ENCODE measurements around the gene SERPINA6.
"Not testable (repeated sequence)": the region's sequence is repeated elsewhere in the genome, so short reads cannot be mapped to it uniquely, and the experiment has no call there.

Gene SERPINA6

DNA sequence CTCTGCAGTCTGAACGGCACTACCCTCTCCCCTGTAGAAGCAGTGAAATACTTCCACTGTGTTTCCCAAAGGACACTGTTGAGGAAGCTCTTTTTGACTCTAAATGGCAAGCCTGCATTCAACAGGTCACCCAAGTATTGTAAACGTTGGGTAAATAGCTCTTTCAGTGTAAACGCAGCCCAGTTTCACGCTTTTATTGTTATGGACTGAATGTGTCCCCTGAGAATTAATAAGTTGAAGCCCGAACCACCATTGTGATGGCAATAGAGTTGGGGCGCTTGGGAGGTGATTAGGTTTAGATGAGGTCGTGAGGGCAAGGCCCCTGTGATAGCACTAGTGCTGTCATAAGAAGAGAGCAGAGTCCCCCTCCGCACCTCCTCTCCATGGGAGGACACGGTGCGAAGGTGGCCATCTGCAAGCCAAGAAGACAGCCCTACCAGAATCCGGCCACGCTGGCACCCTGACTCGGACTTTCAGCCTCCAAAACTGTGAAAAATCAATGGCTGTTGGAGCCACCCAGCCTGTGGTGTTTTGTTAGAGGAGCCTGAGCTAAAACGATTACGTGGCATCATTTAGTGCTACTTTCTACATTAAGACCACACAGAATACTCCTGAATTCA, 31.1 kb downstream of the SERPINA6 start:
- no peak for DNase-seq (ENCODE audit: low spot score)

DNA sequence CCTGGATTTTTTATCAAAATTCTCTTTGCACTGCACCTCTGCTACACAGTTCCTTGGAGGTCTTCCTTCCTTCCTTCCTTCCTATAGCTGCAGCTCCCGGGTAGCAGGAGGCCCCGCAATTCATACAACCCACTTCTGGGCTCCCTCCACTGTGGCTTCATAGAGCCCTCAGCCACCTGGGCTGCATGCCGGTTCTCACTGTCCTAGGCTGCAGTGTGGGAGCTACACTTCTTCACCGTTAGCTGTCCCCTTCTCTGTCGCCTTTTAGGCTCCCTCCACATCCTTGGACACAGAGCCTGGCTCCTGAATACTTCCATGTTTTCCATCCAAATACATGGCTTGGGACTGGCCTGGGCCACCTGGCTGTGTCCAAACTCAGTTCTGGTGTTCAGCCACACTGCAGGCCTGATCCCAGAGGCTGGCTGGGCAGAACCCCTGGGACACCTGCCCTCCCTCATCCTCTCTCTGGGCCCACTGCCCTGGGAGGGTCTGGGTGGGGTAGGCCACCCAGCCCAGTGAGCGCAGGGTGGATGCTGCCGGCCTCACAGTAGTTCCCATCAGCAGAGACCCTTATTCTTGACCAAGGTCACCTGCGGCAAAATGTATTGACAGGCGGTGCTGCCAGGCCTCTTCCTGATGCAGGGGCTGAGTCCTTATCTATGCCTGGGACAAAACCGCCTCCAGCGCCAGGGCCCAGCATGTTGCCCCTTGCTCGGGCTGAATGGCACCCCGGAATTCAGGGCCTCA, 31.8 kb downstream of the SERPINA6 start:
- no peak for DNase-seq (ENCODE audit: low spot score)

DNA sequence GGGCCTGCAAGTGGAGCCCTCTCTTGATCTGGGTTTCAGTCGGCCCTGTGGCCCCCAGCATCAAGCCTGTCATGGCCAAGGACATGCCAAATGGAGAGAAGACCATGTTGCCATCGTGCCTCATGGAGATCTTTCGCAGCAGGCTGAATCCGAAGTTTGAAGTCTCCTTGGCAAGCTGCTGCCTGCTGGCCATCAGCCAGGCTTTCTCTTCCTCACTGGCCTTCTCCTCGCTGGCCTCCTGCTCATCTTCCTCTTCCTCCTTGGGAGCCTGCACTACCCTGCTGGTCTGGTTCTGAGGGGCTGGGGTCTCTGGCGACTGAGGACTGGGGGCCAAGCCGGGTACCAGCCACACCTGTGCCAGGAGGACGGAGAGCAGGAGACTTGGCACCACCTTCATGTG, 32.9 kb downstream of the SERPINA6 start:
- no peak for DNase-seq (ENCODE audit: low spot score)

DNA sequence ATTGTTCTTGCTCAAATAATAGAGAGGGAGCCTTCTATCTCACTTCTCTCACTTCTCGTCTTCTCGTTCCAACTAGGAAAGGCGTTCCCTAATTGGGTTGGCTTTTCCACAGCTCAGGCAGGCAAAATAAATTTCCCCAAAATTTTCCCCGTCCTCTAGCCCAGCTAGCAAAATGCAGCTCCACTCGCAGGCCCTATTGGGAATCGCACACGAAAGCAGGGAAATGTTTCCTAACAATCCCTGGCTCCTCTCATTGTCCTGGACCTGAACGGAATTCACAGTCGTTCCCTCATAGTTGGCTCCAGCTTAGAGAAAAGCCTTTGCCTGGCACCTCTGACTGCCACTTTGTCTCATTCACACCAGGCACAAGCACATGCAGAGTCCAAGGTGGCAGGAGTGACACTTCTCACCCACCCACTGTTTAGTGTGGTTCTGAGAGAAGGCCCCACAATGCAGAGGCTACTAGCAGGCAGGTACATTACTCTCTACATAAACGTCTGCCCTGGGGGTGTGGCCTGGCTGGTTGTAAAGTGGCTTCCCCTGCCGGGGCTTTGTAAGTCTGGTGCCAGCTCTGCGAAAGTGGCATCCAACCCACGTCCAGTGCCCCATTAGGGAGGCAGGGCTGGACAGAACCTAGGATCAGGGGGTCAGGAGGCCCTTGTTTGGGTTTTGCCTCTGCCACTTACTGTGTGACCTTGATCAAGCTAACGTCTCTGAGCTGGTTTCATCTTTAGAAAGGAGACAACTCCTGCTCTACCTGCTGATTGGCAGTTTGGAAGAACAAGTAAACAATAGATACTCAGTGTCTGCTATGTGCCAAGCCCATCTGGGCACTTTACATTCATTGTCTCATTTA, 34.3 kb downstream of the SERPINA6 start:
- no peak for DNase-seq (ENCODE audit: low spot score)

DNA sequence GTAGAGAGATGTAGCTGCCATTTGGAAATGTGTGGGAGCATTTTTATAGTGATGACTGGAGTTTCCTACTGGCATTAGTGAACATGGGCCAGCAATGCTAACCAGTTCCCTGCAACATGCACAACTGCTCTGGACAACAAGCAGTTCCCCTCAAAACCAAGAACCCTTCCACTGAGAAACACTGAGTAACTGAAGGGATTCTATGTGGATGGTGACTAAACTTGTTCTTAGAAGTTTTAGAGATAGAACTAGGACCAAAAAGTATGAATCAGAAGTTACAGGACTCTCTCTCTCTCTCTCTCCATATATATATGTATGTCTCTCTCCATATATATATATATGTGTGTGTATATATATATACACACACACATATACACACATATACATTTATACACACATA, 38.0 kb downstream of the SERPINA6 start:
- no peak for DNase-seq (ENCODE audit: low spot score)

DNA sequence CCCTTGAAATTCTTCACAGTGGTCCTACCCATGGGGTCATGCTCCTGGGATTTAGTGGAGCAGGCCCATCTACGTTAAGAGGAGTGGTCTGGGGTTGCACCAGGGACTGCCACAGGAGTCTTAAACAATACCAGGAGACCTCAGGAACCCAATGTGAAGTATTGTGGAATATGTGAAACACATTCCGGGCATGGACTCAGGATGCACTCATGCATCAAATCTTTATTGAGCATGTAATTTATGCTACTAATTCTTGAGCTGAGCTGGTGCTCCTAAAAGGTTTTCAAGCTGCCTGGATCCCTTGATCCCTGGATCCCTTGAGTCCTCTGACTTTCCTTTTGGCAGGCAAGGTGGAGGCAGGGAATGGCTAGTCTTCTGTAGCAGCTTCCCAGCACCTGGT, 38.9 kb downstream of the SERPINA6 start:
- DNase-seq (ENCODE audit: low spot score) = no peak

DNA sequence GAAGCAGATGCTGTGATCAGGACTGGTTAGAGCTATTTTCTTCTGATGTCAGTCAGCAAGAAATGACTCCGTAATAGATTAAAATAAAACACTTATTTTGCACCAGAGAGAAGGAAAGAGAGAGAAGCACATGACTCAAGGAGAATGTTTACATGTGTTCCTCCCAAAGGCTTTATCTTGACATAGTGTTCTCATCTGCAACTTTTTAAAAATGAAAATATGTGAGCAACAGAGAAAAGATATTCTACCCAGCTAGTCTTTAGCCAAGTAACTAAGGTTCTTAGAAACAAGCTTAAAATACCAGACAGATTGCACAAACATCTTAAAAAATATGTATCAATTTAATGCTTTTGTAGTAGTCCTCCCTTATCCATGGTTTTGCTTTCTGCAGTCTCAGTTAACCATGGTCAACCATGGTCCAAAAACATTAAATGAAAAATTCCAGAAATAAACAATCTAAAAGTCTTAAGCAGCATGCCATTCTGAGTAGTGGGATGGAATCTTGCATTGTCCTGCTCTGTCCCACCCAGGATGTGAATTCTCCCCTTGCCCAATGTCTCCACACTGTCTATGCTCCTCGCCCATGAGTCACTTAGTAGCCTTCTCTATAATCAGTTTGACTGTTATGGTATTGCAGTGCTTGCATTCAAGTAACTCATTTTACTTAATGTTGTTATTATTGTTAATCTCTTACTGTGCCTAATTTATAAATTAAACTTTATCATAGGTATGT, 40.0 kb downstream of the SERPINA6 start:
- no peak for DNase-seq (ENCODE audit: low spot score)

DNA sequence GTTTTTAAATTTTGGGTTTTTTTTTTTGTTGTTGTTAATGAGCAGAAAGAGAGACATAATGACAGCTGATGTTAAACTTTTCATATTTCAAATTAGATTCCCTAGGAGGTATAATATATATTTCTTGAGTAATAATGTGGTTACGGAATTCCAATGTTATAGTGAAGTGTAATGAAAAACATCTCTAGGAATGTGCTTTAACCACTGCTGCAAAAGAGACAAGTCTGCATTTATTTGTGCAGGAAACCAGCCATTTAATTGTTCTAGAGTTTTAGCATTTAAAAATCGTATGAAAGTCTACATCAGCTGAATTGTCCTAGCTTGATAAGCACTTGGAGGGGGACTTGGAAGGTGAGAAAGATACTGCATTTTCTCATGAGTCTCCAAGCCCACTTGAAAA, 44.4 kb downstream of the SERPINA6 start:
- no peak for DNase-seq (ENCODE audit: low spot score)

DNA sequence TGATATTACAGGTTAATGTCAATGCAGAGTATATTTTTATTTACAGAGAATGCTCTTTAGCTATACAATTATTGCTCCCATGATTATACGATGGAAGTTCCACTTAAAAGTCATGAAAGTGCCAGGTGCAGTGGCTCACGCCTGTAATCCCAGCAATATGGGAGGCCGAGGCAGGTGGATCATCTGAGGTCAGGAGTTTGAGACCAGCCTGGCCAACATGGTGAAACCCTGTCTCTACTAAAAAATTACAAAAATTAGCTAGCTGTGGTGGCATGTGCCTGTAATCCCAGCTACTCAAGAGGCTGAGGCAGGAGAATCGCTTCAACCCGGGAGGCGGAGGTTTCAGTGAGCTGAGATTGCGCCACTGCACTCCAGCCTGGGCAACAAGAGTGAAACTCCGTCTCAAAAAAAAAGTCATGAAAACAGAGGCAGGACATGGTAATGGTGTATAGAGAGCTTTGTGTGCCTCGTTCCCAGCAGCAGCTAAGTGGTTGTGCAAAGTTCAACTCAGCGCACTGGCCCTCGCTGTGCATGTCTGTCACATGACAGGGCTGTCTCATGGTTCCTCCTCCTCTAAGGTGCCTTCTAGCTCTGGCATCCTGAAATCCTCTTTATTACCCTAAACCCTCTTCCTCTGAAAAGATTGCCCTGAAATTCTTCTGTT, 46.1 kb downstream of the SERPINA6 start:
- not testable (repeated sequence) for DNase-seq (ENCODE audit: low spot score)

DNA sequence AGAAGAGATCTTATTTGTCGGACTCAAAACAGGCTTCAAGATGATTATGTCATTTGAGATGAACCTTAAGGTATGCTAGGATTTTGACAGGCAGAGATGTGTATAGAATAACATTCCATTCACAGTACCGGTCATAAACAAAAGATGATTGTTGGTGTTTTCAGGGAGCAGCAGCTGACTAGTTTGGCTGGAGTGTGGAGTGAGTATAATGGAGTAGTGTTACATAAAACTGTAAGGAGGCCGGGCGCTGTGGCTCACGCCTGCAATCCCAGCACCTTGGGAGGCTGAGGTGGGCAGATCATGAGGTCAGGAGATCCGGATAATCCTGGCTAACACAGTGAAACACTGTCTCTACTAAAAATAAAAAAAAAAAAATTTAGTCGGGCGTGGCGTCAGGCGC, 54.0 kb downstream of the SERPINA6 start:
- no peak for DNase-seq (ENCODE audit: low spot score)

DNA sequence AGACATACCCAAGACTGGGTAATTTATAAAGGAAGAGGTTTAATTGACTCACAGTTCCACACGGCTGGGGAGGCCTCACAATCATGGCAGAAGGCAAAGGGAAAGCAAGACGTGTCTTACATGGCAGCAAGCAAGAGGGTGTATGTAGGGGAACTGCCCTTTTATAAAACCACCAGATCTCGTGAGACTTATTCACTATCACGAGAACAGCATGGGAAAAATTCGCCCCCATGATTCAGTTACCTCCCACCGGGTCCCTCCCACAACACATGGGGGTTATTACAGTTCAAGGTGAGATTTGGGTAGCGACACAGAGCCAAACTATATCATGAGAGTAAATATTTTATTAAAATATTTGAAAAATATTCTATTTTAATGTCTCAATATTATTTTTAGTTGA, 54.6 kb downstream of the SERPINA6 start:
- DNase-seq (ENCODE audit: low spot score) = not testable (repeated sequence)

DNA sequence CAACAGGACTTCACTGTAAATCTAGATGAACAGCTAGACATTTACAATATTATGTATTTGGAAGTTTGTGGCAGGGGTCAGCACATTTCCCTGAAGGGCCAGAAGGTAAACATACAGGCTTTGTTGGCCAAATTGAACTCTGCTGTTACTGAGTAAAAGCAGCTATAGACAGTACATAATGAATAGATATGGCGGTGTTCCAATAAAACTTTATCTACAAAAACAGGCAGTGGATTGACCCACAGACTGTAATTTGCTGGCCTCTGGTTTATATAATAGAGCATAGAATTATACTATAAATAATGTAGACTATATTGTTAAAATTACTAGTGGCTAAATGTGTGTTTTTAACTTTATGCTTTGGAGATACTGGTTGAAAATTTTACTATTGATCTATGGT, 55.8 kb downstream of the SERPINA6 start:
- DNase-seq (ENCODE audit: low spot score) = no peak

DNA sequence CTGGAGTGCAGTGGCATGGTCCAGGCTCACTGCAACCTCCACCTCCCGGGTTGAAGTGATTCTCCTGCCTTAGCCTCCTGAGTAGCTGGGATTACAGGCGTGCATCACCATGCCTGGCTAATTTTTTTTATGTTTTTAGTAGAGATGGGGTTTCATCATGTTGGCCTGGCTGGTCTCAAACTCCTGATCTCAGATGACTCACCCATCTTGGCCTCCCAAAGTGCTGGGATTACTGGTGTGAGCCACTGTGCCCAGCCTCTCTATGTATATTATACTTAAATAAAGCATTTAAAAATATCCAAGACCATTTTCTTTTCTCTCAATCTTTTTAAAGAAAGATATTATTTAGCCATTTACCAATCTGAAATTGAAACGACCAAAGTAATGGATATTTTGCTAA, 58.9 kb downstream of the SERPINA6 start:
- DNase-seq (ENCODE audit: low spot score) = not testable (repeated sequence)
